Activated CD8-positive, alpha-beta T cell treated with anti-CD3 and anti-CD28 coated beads, Interleukin-2, amount 10 ng/mL, durations not matched to agents 7 days and 5 days (primary cell): ENCODE data around the gene BTBD9. TPM values are rescaled to one million over a fixed set of nuclear protein-coding genes. Genes with fewer than 3 reads are reported as not detected.
A peak's percentile ranks its signal among the peaks of the same experiment; 100 is the strongest.

ENCODE experiments used
- ATAC-seq: fragments of 150-1000 bp; cut with Tn5 transposase; one replicate; pipeline ENCODE4 v1.10.0; 2021; ENCODE audit warnings: moderate library complexity
- CTCF ChIA-PET: fragments of 350-600 bp; sonication (Branson Sonifier 250); formaldehyde crosslinking; loops from one replicate; lab custom pipeline; 2021; ENCODE audit warnings: antibody characterized with exemption; lab: Charles Lee
- POLR2A ChIA-PET: fragments of 350-600 bp; sonication (Branson Sonifier 250); formaldehyde crosslinking; loops from one replicate; lab custom pipeline; 2021; ENCODE audit warnings: antibody characterized with exemption; lab: Charles Lee
- DNase-seq: peaks from one replicate; pipeline ENCODE4 v3.0.0-alpha.2; 2020
- H3K27ac Mint-ChIP-seq: one replicate; pipeline ENCODE4 v1.8.0; 2021; ENCODE audit warnings: mild to moderate bottlenecking, mixed read lengths
- H3K27me3 Mint-ChIP-seq: one replicate; pipeline ENCODE4 v1.8.0; 2021; ENCODE audit warnings: low read depth, mixed read lengths
- H3K36me3 Mint-ChIP-seq: one replicate; pipeline ENCODE4 v1.8.0; 2021; ENCODE audit warnings: low read depth, mixed read lengths
- H3K4me1 Mint-ChIP-seq: one replicate; pipeline ENCODE4 v1.8.0; 2021; ENCODE audit warnings: low read depth, mixed read lengths
- H3K4me3 Mint-ChIP-seq: one replicate; pipeline ENCODE4 v1.8.0; 2021; ENCODE audit warnings: mild to moderate bottlenecking, mixed read lengths
- H3K9me3 Mint-ChIP-seq: one replicate; pipeline ENCODE4 v1.8.0; 2022; ENCODE audit warnings: mixed read lengths; ENCODE audit not compliant: insufficient read depth
- total RNA-seq, 2 experiments: library from RNA; stranded (reverse); gene quantifications; one replicate each; pipeline ENCODE4 v1.2.3, GENCODE V29; 2021

Gene BTBD9
- total RNA-seq, 2 experiments from 2014 or later, result 9.4 to 12.4 TPM

GRCh38 chr6:38573801-38574395 is 65.8 kb downstream of the BTBD9 start:
- peaks cover 19% of the 10 kb centered on the region for H3K4me1 Mint-ChIP-seq
- CTCF ChIA-PET, result no interaction called here
- peaks cover 3% of the 10 kb centered on the region for H3K36me3 Mint-ChIP-seq
- H3K27me3 Mint-ChIP-seq, result no peaks in the 10 kb centered on the region
- H3K4me3 Mint-ChIP-seq, result no peak overlapping the region
- DNase-seq (no peak), ATAC-seq (no peak)
- POLR2A ChIA-PET, result no interaction called here
- H3K9me3 Mint-ChIP-seq, result no peaks in the 10 kb centered on the region
- no peak overlapping the region for H3K27ac Mint-ChIP-seq

- Mint-ChIP-seq H3K4me1 (peaks cover 18% of the 10 kb centered on the region), H3K27me3 (no peaks in the 10 kb centered on the region), H3K4me3 (peak overlapping the region; percentile 50), H3K36me3 (peaks cover 3% of the 10 kb centered on the region), H3K9me3 (no peaks in the 10 kb centered on the region), H3K27ac (peak overlapping the region; percentile 86)
- peak; percentile 96 for ATAC-seq
- DNase-seq, result no peak
- CTCF ChIA-PET, result interaction anchor here (0.8 to 3.6 kb wide), 6 partner anchors 10 to 538 kb away, joined by 3 to 20 read pairs (median 10); no protein-coding TSS in a partner anchor
- POLR2A ChIA-PET, result interaction anchor here (0.6 to 1.3 kb wide), 2 partner anchors 67 to 146 kb away, joined by 4 read pairs; partner anchors contain the start of gene BTBD9
Observed at GRCh38 chr6:38572186-38572813, 67.4 kb downstream of the BTBD9 start.

GRCh38 chr6:38571721-38572120 is 68.0 kb downstream of the BTBD9 start:
- no peak for DNase-seq

GRCh38 chr6:38570750-38571149 is 69.0 kb downstream of the BTBD9 start:
- Mint-ChIP-seq H3K27ac (no peak overlapping the region), H3K9me3 (no peaks in the 10 kb centered on the region), H3K4me3 (no peak overlapping the region), H3K4me1 (peaks cover 18% of the 10 kb centered on the region), H3K27me3 (no peaks in the 10 kb centered on the region), H3K36me3 (peaks cover 3% of the 10 kb centered on the region)
- ATAC-seq (no peak), DNase-seq (no peak)
- ChIA-PET POLR2A (no interaction called here), CTCF (interaction anchor here (0.7 to 3.6 kb wide), 17 partner anchors 11 to 872 kb away, joined by 3 to 20 read pairs (median 5); partner anchors contain the start of gene BTBD9)

More at GRCh38 chr6:38571721-38572120, 68.0 kb downstream of the BTBD9 start:
- H3K4me3 Mint-ChIP-seq, result peak overlapping the region; percentile 50
- H3K27me3 Mint-ChIP-seq, result no peaks in the 10 kb centered on the region
- peaks cover 3% of the 10 kb centered on the region for H3K36me3 Mint-ChIP-seq
- ATAC-seq, result no peak
- CTCF ChIA-PET, result interaction anchor here (0.8 to 3.6 kb wide), 7 partner anchors 10 to 537 kb away, joined by 3 to 20 read pairs (median 6); partner anchors contain the start of gene BTBD9
- peak overlapping the region; percentile 86 for H3K27ac Mint-ChIP-seq
- H3K4me1 Mint-ChIP-seq, result peaks cover 18% of the 10 kb centered on the region
- H3K9me3 Mint-ChIP-seq, result no peaks in the 10 kb centered on the region
- POLR2A ChIA-PET, result interaction anchor here (1.3 kb wide), 1 partner anchor 68 kb away, joined by 4 read pairs; the partner anchor contains the start of gene BTBD9

GRCh38 chr6:38567436-38567835 is 72.3 kb downstream of the BTBD9 start:
- Mint-ChIP-seq H3K4me3 (no peak overlapping the region), H3K9me3 (no peaks in the 10 kb centered on the region), H3K4me1 (peaks cover 14% of the 10 kb centered on the region), H3K27me3 (no peaks in the 10 kb centered on the region), H3K27ac (no peak overlapping the region), H3K36me3 (peaks cover 2% of the 10 kb centered on the region)
- POLR2A ChIA-PET, result no interaction called here
- DNase-seq, result no peak
- no peak for ATAC-seq
- CTCF ChIA-PET, result interaction anchor here (1.7 kb wide), 1 partner anchor 73 kb away, joined by 4 read pairs; no protein-coding TSS in a partner anchor

GRCh38 chr6:38566295-38567030 is 73.3 kb downstream of the BTBD9 start:
- H3K4me3 Mint-ChIP-seq, result no peak overlapping the region

GRCh38 chr6:38564301-38564700 is 75.4 kb downstream of the BTBD9 start:
- no peaks in the 10 kb centered on the region for H3K36me3 Mint-ChIP-seq
- DNase-seq, result no peak
- no peak overlapping the region for H3K27ac Mint-ChIP-seq
- ChIA-PET POLR2A (no interaction called here), CTCF (interaction anchor here (0.9 kb wide), 1 partner anchor 70 kb away, joined by 3 read pairs; no protein-coding TSS in a partner anchor)
- H3K4me1 Mint-ChIP-seq, result no peaks in the 10 kb centered on the region
- ATAC-seq, result no peak
- no peak overlapping the region for H3K4me3 Mint-ChIP-seq
- no peaks in the 10 kb centered on the region for H3K27me3 Mint-ChIP-seq
- no peaks in the 10 kb centered on the region for H3K9me3 Mint-ChIP-seq

More at GRCh38 chr6:38566295-38567030, 73.3 kb downstream of the BTBD9 start:
- CTCF ChIA-PET, result interaction anchor here (1.7 kb wide), 1 partner anchor 72 kb away, joined by 4 read pairs; no protein-coding TSS in a partner anchor
- peaks cover 4% of the 10 kb centered on the region for H3K4me1 Mint-ChIP-seq
- POLR2A ChIA-PET, result no interaction called here
- no peak for ATAC-seq
- no peaks in the 10 kb centered on the region for H3K9me3 Mint-ChIP-seq
- no peak overlapping the region for H3K27ac Mint-ChIP-seq
- no peaks in the 10 kb centered on the region for H3K36me3 Mint-ChIP-seq
- no peak for DNase-seq
- H3K27me3 Mint-ChIP-seq, result no peaks in the 10 kb centered on the region

GRCh38 chr6:38555606-38556005 is 84.1 kb downstream of the BTBD9 start:
- Mint-ChIP-seq H3K9me3 (no peaks in the 10 kb centered on the region), H3K27me3 (no peaks in the 10 kb centered on the region), H3K27ac (no peak overlapping the region), H3K4me3 (no peak overlapping the region), H3K36me3 (no peaks in the 10 kb centered on the region), H3K4me1 (no peaks in the 10 kb centered on the region)
- ChIA-PET CTCF (interaction anchor here (2.2 kb wide), 1 partner anchor 14 kb away, joined by 7 read pairs; no protein-coding TSS in a partner anchor), POLR2A (no interaction called here)
- ATAC-seq (no peak), DNase-seq (no peak)

- Mint-ChIP-seq H3K27me3 (no peaks in the 10 kb centered on the region), H3K4me1 (no peaks in the 10 kb centered on the region), H3K27ac (no peak overlapping the region), H3K36me3 (no peaks in the 10 kb centered on the region), H3K9me3 (no peaks in the 10 kb centered on the region), H3K4me3 (no peak overlapping the region)
- DNase-seq (no peak), ATAC-seq (no peak)
- ChIA-PET POLR2A (no interaction called here), CTCF (interaction anchor here (2.2 kb wide), 1 partner anchor 15 kb away, joined by 7 read pairs; no protein-coding TSS in a partner anchor)
Observed at GRCh38 chr6:38554700-38555413, 84.9 kb downstream of the BTBD9 start.

- ChIA-PET POLR2A (no interaction called here), CTCF (interaction anchor here (2.2 kb wide), 1 partner anchor 16 kb away, joined by 7 read pairs; no protein-coding TSS in a partner anchor)
- Mint-ChIP-seq H3K4me1 (no peaks in the 10 kb centered on the region), H3K27me3 (no peaks in the 10 kb centered on the region), H3K9me3 (no peaks in the 10 kb centered on the region), H3K27ac (no peak overlapping the region), H3K4me3 (no peak overlapping the region), H3K36me3 (no peaks in the 10 kb centered on the region)
- no peak for ATAC-seq
- DNase-seq, result no peak
Observed at GRCh38 chr6:38554014-38554413, 85.7 kb downstream of the BTBD9 start.

GRCh38 chr6:38552121-38552520 is 87.6 kb downstream of the BTBD9 start:
- Mint-ChIP-seq H3K9me3 (no peaks in the 10 kb centered on the region), H3K4me3 (no peak overlapping the region), H3K27me3 (no peaks in the 10 kb centered on the region), H3K4me1 (no peaks in the 10 kb centered on the region), H3K27ac (no peak overlapping the region), H3K36me3 (no peaks in the 10 kb centered on the region)
- ATAC-seq (no peak), DNase-seq (no peak)
- ChIA-PET CTCF (no interaction called here), POLR2A (no interaction called here)
